Heart left ventricle (tissue), 13 donors: ENCODE data around the gene MYBPHL.

Source experiments
- CTCF ChIP-seq, 12 donors: fragments of 200-600 bp; sonication (generic) in 4 of 12; IDR thresholded peaks; one replicate each; pipeline versions ENCODE4 v1.5.0 to v1.8.0; 2018 to 2022; ENCODE audit warnings: antibody characterized with exemption in 12 of 12, mild to moderate bottlenecking in 5 of 12
- POLR2A ChIP-seq, 2 donors: fragments of 450-650 bp; IDR thresholded peaks; one replicate each; pipeline ENCODE4 v1.6.1; 2017; ENCODE audit warnings: antibody characterized with exemption in 2 of 2, mild to moderate bottlenecking in 2 of 2, moderate library complexity in 2 of 2
- donor health status: ischemic (EF 13 %, LVEDD 7.1; RV severe dilation, severe dysfunction).
- donor health status: DM: no; HTN: yes; CAD: no.
- donor health status: DM: no; HTN: no; CAD: no.
- donor health status: ischemic (EF 25% LVEDD 6.9; RV normal size, moderate dysfunction).
- donor health status: ischemic (EF 25% LVEDD 5.7; RV mildly dilated, moderate dysfunction).
- donor health status: ischemic (EF 35%, LVEDD 5.7; RV mildly dilated, moderate dysfunction).
- donor health status: nonischemic (EF 11% LVEDD 7.7; RV severe dilation, severe dysfunction).
- donor health status: DM: yes; HTN: yes; CAD: no.
- donor health status: PGD.
- donor health status: ischemic (EF 29% LVEDD 5.4; RV normal size, mild dysfunction).
- donor health status: nonischemic (EF 23%, LVEDD 6.1; RV moderate dilation, normal function).

- no peak for TF ChIP-seq CTCF (IDR thresholded peaks at IDR 0.05)
- TF ChIP-seq POLR2A (IDR thresholded peaks at IDR 0.05), result no peak
Observed at GRCh38 chr1:109307274-109308021, 637 bp upstream of the MYBPHL start.
